H1 (cell line): ENCODE results near the gene MCHR2. TPM values are rescaled to one million over a fixed set of nuclear protein-coding genes. Genes with fewer than 3 reads are reported as not detected.

Source experiments
- CTCF ChIA-PET: fragments of 300-600 bp; sonication (Branson Sonifier 250); formaldehyde crosslinking; loops from one replicate; lab custom pipeline; 2021; ENCODE audit not compliant: partially characterized antibody; lab: Charles Lee
- POLR2A ChIA-PET: fragments of 300-600 bp; sonication (Branson Sonifier 250); formaldehyde crosslinking; loops from one replicate; lab custom pipeline; 2021; ENCODE audit warnings: inconsistent platforms; ENCODE audit not compliant: partially characterized antibody; lab: Charles Lee
- DNase-seq, 2 experiments: peaks; one replicate each; pipeline versions ENCODE4 v3.0.0 to v3.0.0-alpha.2; 2010 to 2022; ENCODE audit warnings: low spot score in 2 of 2, low read depth in 1 of 2, mixed read lengths in 1 of 2
- FAIRE-seq: peaks from 2 replicates; lab custom pipeline; 2011; peaks lifted over from hg19 to GRCh38; lab: Jason Lieb, UNC
- H2AFZ ChIP-seq: 2 replicates; pipeline ENCODE4 v1.8.1; 2012; ENCODE audit warnings: low read length, inconsistent platforms
- H2AK5ac ChIP-seq: 2 replicates; pipeline ENCODE4 v1.6.1; 2013; ENCODE audit warnings: low read depth, low read length
- H2BK120ac ChIP-seq: replicated peaks from 2 replicates; pipeline ENCODE3; 2013; ENCODE audit warnings: low read depth, low read length, inconsistent platforms
- H2BK12ac ChIP-seq: 2 replicates; pipeline ENCODE4 v1.6.1; 2013; ENCODE audit warnings: low read depth, low read length
- H2BK15ac ChIP-seq: 2 replicates; pipeline ENCODE4 v1.6.1; 2013; ENCODE audit warnings: low read length
- H2BK20ac ChIP-seq: 2 replicates; pipeline ENCODE4 v1.6.1; 2013; ENCODE audit warnings: low read length
- H2BK5ac ChIP-seq: 2 replicates; pipeline ENCODE4 v1.6.1; 2013; ENCODE audit warnings: low read depth, low read length
- H3K14ac ChIP-seq: 2 replicates; pipeline ENCODE4 v1.6.1; 2013; ENCODE audit warnings: inconsistent platforms; ENCODE audit not compliant: insufficient read length
- H3K18ac ChIP-seq: 2 replicates; pipeline ENCODE4 v1.6.1; 2013; ENCODE audit warnings: low read length; ENCODE audit errors: extremely low read depth
- H3K23ac ChIP-seq: 2 replicates; pipeline ENCODE4 v1.6.1; 2013; ENCODE audit warnings: inconsistent platforms; ENCODE audit not compliant: insufficient read length
- H3K23me2 ChIP-seq: 2 replicates; pipeline ENCODE4 v1.6.1; 2013; ENCODE audit warnings: low read depth, low read length
- H3K27ac ChIP-seq: 2 replicates; pipeline ENCODE4 v1.6.1; 2011; ENCODE audit warnings: low read depth, low read length, inconsistent platforms
- H3K27me3 ChIP-seq, 4 experiments: replicated peaks in 1 of 4; 1 replicate in 1 of 4; 2 replicates in 3 of 4; pipeline versions ENCODE4 v1.6.1 to v1.8.1; 2011 to 2013; ENCODE audit warnings: low read length in 3 of 4, mild to moderate bottlenecking in 3 of 4, inconsistent platforms in 2 of 4, mixed read lengths in 2 of 4, moderate library complexity in 1 of 4; ENCODE audit not compliant: control insufficient read depth in 3 of 4, insufficient read depth in 3 of 4; ENCODE audit errors: extremely low read depth in 1 of 4
- H3K36me3 ChIP-seq, 4 experiments: 2 replicates each; pipeline versions ENCODE4 v1.6.1 to v1.8.1; 2011 to 2013; ENCODE audit warnings: mild to moderate bottlenecking in 4 of 4, low read length in 3 of 4, moderate library complexity in 2 of 4, control low read depth in 1 of 4, inconsistent platforms in 1 of 4; ENCODE audit not compliant: insufficient read depth in 4 of 4, control insufficient read depth in 2 of 4
- H3K4ac ChIP-seq: replicated peaks from 2 replicates; pipeline ENCODE3; 2013; ENCODE audit warnings: low read length, low read depth, mixed read lengths, inconsistent platforms; ENCODE audit not compliant: insufficient read length
- H3K4me1 ChIP-seq, 4 experiments: replicated peaks in 1 of 4; 1 replicate in 1 of 4; 2 replicates in 3 of 4; pipeline versions ENCODE4 v1.6.1 to v1.8.1; 2011 to 2013; ENCODE audit warnings: low read length in 3 of 4, inconsistent platforms in 2 of 4, mixed read lengths in 1 of 4; ENCODE audit not compliant: insufficient read depth in 4 of 4, control insufficient read depth in 3 of 4
- H3K4me2 ChIP-seq, 2 experiments: 2 replicates each; pipeline versions ENCODE4 v1.6.1 to v1.8.1; 2011 to 2013; ENCODE audit warnings: low read depth in 2 of 2, low read length in 2 of 2, control low read depth in 1 of 2, inconsistent platforms in 1 of 2, mild to moderate bottlenecking in 1 of 2; ENCODE audit not compliant: insufficient read depth in 1 of 2
- H3K4me3 ChIP-seq, 4 experiments: fragments of 200-600, 300-600 bp in 1 of 4; sonication (generic), shearing (Covaris generic), sonication (Bioruptor Twin) in 1 of 4; 2 replicates each; pipeline versions ENCODE4 v1.5.1 to v1.8.1; 2011 to 2016; ENCODE audit warnings: low read length in 4 of 4, low read depth in 3 of 4, control low read depth in 2 of 4, inconsistent platforms in 2 of 4, mild to moderate bottlenecking in 2 of 4, mixed read lengths in 1 of 4, moderate library complexity in 1 of 4; ENCODE audit not compliant: insufficient read depth in 2 of 4; ENCODE audit errors: extremely low read depth in 1 of 4
- H3K56ac ChIP-seq: replicated peaks from 2 replicates; pipeline ENCODE3; 2013; ENCODE audit warnings: low read depth, mild to moderate bottlenecking, mixed read lengths, low read length, inconsistent platforms; ENCODE audit not compliant: insufficient read length
- H3K79me1 ChIP-seq: 2 replicates; pipeline ENCODE4 v1.6.1; 2013; ENCODE audit warnings: low read depth, low read length, control low read depth
- H3K79me2 ChIP-seq, 2 experiments: 2 replicates each; pipeline versions ENCODE4 v1.6.1 to v1.8.1; 2012 to 2013; ENCODE audit warnings: low read length in 2 of 2, mild to moderate bottlenecking in 2 of 2, inconsistent platforms in 1 of 2; ENCODE audit not compliant: insufficient read depth in 2 of 2, control insufficient read depth in 1 of 2
- H3K9ac ChIP-seq, 4 experiments: replicated peaks in 1 of 4; 1 replicate in 1 of 4; 2 replicates in 3 of 4; pipeline versions ENCODE4 v1.6.1 to v1.8.1; 2011 to 2013; ENCODE audit warnings: low read depth in 3 of 4, low read length in 3 of 4, control low read depth in 2 of 4, mild to moderate bottlenecking in 2 of 4, moderate library complexity in 2 of 4, inconsistent platforms in 1 of 4; ENCODE audit errors: extremely low read depth in 1 of 4
- H3K9me3 ChIP-seq, 2 experiments: 2 replicates each; pipeline versions ENCODE4 v1.6.1 to v1.8.1; 2012 to 2013; ENCODE audit warnings: mild to moderate bottlenecking in 2 of 2, moderate library complexity in 2 of 2, control low read depth in 1 of 2, inconsistent platforms in 1 of 2, low read depth in 1 of 2, low read length in 1 of 2, mixed read lengths in 1 of 2; ENCODE audit not compliant: insufficient read depth in 2 of 2
- H4K20me1 ChIP-seq, 2 experiments: replicated peaks in 1 of 2; 2 replicates each; pipeline versions ENCODE3 to v1.8.1; 2011 to 2013; ENCODE audit warnings: inconsistent platforms in 2 of 2, low read length in 2 of 2, mild to moderate bottlenecking in 1 of 2; ENCODE audit not compliant: insufficient read depth in 2 of 2, control insufficient read depth in 1 of 2
- H4K5ac ChIP-seq: 2 replicates; pipeline ENCODE4 v1.6.1; 2013; ENCODE audit warnings: low read length, low read depth, mixed read lengths, inconsistent platforms; ENCODE audit not compliant: insufficient read length
- H4K8ac ChIP-seq: 2 replicates; pipeline ENCODE4 v1.8.0; 2013; ENCODE audit warnings: mild to moderate bottlenecking, moderate library complexity, low read length, inconsistent platforms; ENCODE audit not compliant: insufficient read depth; ENCODE audit errors: extremely low read depth
- H4K91ac ChIP-seq: replicated peaks from 2 replicates; pipeline ENCODE3; 2013; ENCODE audit warnings: low read length, mixed read lengths, inconsistent platforms; ENCODE audit not compliant: insufficient read length
- CTCF ChIP-seq, 3 experiments: IDR thresholded peaks; 1 replicate in 2 of 3; 2 replicates in 1 of 3; pipeline versions ENCODE4 v1.5.1 to v1.6.1; 2011; ENCODE audit warnings: low read length in 3 of 3, mild to moderate bottlenecking in 3 of 3, inconsistent platforms in 2 of 3, low read depth in 1 of 3, moderate library complexity in 1 of 3; ENCODE audit not compliant: insufficient read depth in 1 of 3; ENCODE audit errors: control extremely low read depth in 1 of 3
- RAD21 ChIP-seq, 2 experiments: IDR thresholded peaks in 1 of 2; conservative IDR thresholded peaks in 1 of 2; 2 replicates each; pipeline ENCODE4 v1.6.1; 2011; ENCODE audit warnings: low read depth in 2 of 2, low read length in 2 of 2, improper control_type of control experiment in 1 of 2, inconsistent platforms in 1 of 2, mild to moderate bottlenecking in 1 of 2, moderate library complexity in 1 of 2
- SAP30 ChIP-seq: fragments of 300-600 bp; sonication (generic); IDR thresholded peaks from 2 replicates; pipeline ENCODE4 v1.7.1; 2012; ENCODE audit warnings: low read length, moderate library complexity, mild to moderate bottlenecking, inconsistent platforms; ENCODE audit not compliant: insufficient read depth, insufficient replicate concordance
- WGBS, 2 experiments: shearing (Covaris generic) in 1 of 2; methylation state at CpG; one replicate each; pipeline versions ENCODE4 v1.1.6 to v1.1.7; 2013 to 2015; ENCODE audit warnings: low lambda C conversion rate in 2 of 2, mixed read lengths in 2 of 2, inconsistent platforms in 1 of 2, low coverage in 1 of 2, missing lambda C conversion rate in 1 of 2; ENCODE audit not compliant: insufficient replicate concordance in 2 of 2, insufficient coverage in 1 of 2, insufficient read length in 1 of 2; ENCODE audit errors: extremely low coverage in 1 of 2, missing lambda C conversion rate in 1 of 2; 5-methylcytosine and 5-hydroxymethylcytosine counted together
- polyA plus RNA-seq, 7 experiments: library from polyadenylated mRNA; depleted of rRNA in 3 of 7; stranded (reverse) in 5 of 7; unstranded in 2 of 7; fragments of >200 nt in 5 of 7; fragments of 200-250 nt in 2 of 7; gene quantifications; 1 replicate in 5 of 7; 2 replicates in 1 of 7; 4 replicates in 1 of 7; pipeline versions ENCODE4 v1.2.1 to v1.2.3, GENCODE V29; 2011 to 2013; ENCODE audit warnings: missing spikeins in 2 of 7, mixed read lengths in 2 of 7
- total RNA-seq: library from RNA; stranded (reverse); fragmentation: NEBNext Ultra II Directional; extraction: Animal tissue kit (Norgen Biotek cat#: 25700); gene quantifications from 2 replicates; pipeline ENCODE4 v1.2.1, GENCODE V29; 2021

Gene MCHR2
- total and polyA plus RNA-seq, 2 of the 8 experiments (the other 6 are each of a cell fraction or from before 2014, with no cell fraction given): not detected

GRCh38 chr6:99940582-99940981, 53.4 kb downstream of the MCHR2 start:
- H4K5ac ChIP-seq: no peak overlapping the region

More at GRCh38 chr6:99940582-99940981, 53.4 kb downstream of the MCHR2 start:
- Histone ChIP-seq H3K36me3 (no peaks in the 10 kb centered on the region), H3K18ac (no peak overlapping the region), H3K79me1 (no peaks in the 10 kb centered on the region), H3K79me2 (no peaks in the 10 kb centered on the region), H2BK5ac (no peak overlapping the region), H2BK120ac (no peak overlapping the region), H4K20me1 (no peaks in the 10 kb centered on the region), H2AFZ (no peak overlapping the region), H3K56ac (no peak overlapping the region), H3K9me3 (no peaks in the 10 kb centered on the region), H3K23me2 (no peaks in the 10 kb centered on the region), H2BK12ac (no peak overlapping the region), H3K9ac (no peak overlapping the region), H2BK20ac (no peak overlapping the region), H3K4me1 (no peaks in the 10 kb centered on the region), H3K4me3 (no peak overlapping the region), H2AK5ac (no peak overlapping the region), H4K8ac (no peak overlapping the region), H3K23ac (no peak overlapping the region), H3K4me2 (no peak overlapping the region), H2BK15ac (no peak overlapping the region), H3K4ac (no peak overlapping the region), H3K14ac (no peak overlapping the region), H3K27me3 (no peaks in the 10 kb centered on the region), H4K91ac (no peak overlapping the region), H3K27ac (no peak overlapping the region)
- 88% methylated on average over 2 of the region's 2 CpGs; no CpG with 5 or more reads in 1 of the 2 experiments for WGBS, 2 experiments
- no peak for FAIRE-seq
- TF ChIP-seq SAP30 (no peak), CTCF (IDR thresholded peaks at IDR 0.05; ENCODE audit: control extremely low read depth in 1 of 3, insufficient read depth in 1 of 3, low read depth in 1 of 3, low read length in 3 of 3) (0 out of 4 replicates have a peak, but pooled peaks of 1 of the 3 experiments have one; percentile 10), RAD21 (IDR thresholded peaks at IDR 0.05 in 1 of 2, conservative IDR thresholded peaks at IDR 0.05 in 1 of 2; ENCODE audit: low read depth in 2 of 2, low read length in 2 of 2) (peak; percentile 41 to 56)
- no peak for DNase-seq
- ChIA-PET POLR2A (no interaction called here), CTCF (interaction anchor here (0.5 to 1.0 kb wide), 3 partner anchors 51 to 230 kb away, joined by 3 to 5 read pairs (median 3); no protein-coding TSS in a partner anchor)
